ENCODE measurements around the gene PDE4DIP. TPM values are rescaled to one million over a fixed set of nuclear protein-coding genes. Genes with fewer than 3 reads are reported as not detected.
"Not testable (repeated sequence)": the region's sequence is repeated elsewhere in the genome, so short reads cannot be mapped to it uniquely, and the experiment has no call there.

The PDE4DIP gene
- polyA plus RNA-seq, 1 donor from 2014 or later: 151 TPM

DNA sequence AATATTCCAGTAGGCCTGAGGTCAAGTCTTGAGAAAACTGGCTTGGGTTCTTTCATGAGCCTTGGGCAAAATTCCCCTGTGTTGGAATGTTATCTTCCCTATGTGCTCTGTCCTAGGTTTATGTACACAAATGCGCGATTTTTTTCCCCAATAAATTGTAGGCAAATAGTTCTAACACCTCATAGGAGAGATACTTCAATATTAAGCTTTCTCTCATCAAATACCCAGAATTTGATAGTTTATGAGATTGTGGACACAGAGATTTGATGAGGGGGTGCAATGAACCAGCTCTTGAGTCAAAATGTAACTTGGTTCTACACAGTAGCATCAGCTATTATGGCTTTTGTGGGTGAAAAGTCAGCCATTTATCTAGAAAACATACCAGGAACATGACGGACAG is 220.4 kb downstream of the PDE4DIP start:
- H4K20me1 ChIP-seq (ENCODE audit: insufficient read depth); H3K4me3 ChIP-seq (ENCODE audit: low read length); H3K9me3 ChIP-seq (ENCODE audit: low read length); H3K27ac ChIP-seq (ENCODE audit: low read length); H3K9me2 ChIP-seq (ENCODE audit: insufficient read depth, low read length); H3K9ac ChIP-seq (ENCODE audit: low read length); H3F3A ChIP-seq (ENCODE audit: insufficient read depth, low read length, poor library complexity, severe bottlenecking); H3K27me3 ChIP-seq (ENCODE audit: insufficient read depth, low read depth, low read length); H2AFZ ChIP-seq (ENCODE audit: low read depth, low read length); H3K79me2 ChIP-seq (replicated peaks; ENCODE audit: insufficient read depth, low read length); H3K4me2 ChIP-seq (ENCODE audit: low read length); H3K36me3 ChIP-seq (ENCODE audit: insufficient read depth, low read length): not testable (repeated sequence)

GRCh38 chr1:149075505-149076127 is 231.4 kb downstream of the PDE4DIP start:
- not testable (repeated sequence) for H3F3A ChIP-seq (ENCODE audit: insufficient read depth, low read length, poor library complexity, severe bottlenecking); H3K27ac ChIP-seq (ENCODE audit: low read length); H3K79me2 ChIP-seq (replicated peaks; ENCODE audit: insufficient read depth, low read length); H2AFZ ChIP-seq (ENCODE audit: low read depth, low read length); H4K20me1 ChIP-seq (ENCODE audit: insufficient read depth); H3K4me2 ChIP-seq (ENCODE audit: low read length); H3K9me3 ChIP-seq (ENCODE audit: low read length); H3K9me2 ChIP-seq (ENCODE audit: insufficient read depth, low read length); H3K9ac ChIP-seq (ENCODE audit: low read length); H3K27me3 ChIP-seq (ENCODE audit: insufficient read depth, low read depth, low read length); H3K36me3 ChIP-seq (ENCODE audit: insufficient read depth, low read length); H3K4me3 ChIP-seq (ENCODE audit: low read length)
- TF ChIP-seq, protein P1, sequence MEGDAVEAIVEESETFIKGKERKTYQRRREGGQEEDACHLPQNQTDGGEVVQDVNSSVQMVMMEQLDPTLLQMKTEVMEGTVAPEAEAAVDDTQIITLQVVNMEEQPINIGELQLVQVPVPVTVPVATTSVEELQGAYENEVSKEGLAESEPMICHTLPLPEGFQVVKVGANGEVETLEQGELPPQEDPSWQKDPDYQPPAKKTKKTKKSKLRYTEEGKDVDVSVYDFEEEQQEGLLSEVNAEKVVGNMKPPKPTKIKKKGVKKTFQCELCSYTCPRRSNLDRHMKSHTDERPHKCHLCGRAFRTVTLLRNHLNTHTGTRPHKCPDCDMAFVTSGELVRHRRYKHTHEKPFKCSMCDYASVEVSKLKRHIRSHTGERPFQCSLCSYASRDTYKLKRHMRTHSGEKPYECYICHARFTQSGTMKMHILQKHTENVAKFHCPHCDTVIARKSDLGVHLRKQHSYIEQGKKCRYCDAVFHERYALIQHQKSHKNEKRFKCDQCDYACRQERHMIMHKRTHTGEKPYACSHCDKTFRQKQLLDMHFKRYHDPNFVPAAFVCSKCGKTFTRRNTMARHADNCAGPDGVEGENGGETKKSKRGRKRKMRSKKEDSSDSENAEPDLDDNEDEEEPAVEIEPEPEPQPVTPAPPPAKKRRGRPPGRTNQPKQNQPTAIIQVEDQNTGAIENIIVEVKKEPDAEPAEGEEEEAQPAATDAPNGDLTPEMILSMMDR (IDR thresholded peaks at IDR 0.05; ENCODE audit: poor library complexity, severe bottlenecking): peak; percentile 8

Small RNAs within 50 kb of the gene (small RNA-seq; reads per million reads assigned to genes)
- gene RN7SKP88 (0 reads per million in 3 experiments), gene RNU2-38P (0 to 0.41 (median 0.03) reads per million in 3 experiments)

Other genes starting within 250 kb of the PDE4DIP start
- 1.4 and 1.6 TPM in 2 replicates for gene NBPF14, start 248.4 kb upstream of the PDE4DIP start, polyA plus RNA-seq
- 5.8 and 6.6 TPM in 2 replicates for gene NUDT4B, start 95.7 kb upstream of the PDE4DIP start, polyA plus RNA-seq

All from neural cell (in vitro differentiated cells).